ENCODE measurements around the gene HSPA1A.
A peak's percentile ranks its signal among the peaks of the same experiment; 100 is the strongest.
"Not testable (repeated sequence)": the region's sequence is repeated elsewhere in the genome, so short reads cannot be mapped to it uniquely, and the experiment has no call there.

The HSPA1A gene

GRCh38 chr6:31836474-31837368 lies 21.4 kb downstream of the HSPA1A start:
- peak; percentile 41 for DNase-seq

GRCh38 chr6:31837369-31838113 lies 22.2 kb downstream of the HSPA1A start:
- no peak for DNase-seq

DNA sequence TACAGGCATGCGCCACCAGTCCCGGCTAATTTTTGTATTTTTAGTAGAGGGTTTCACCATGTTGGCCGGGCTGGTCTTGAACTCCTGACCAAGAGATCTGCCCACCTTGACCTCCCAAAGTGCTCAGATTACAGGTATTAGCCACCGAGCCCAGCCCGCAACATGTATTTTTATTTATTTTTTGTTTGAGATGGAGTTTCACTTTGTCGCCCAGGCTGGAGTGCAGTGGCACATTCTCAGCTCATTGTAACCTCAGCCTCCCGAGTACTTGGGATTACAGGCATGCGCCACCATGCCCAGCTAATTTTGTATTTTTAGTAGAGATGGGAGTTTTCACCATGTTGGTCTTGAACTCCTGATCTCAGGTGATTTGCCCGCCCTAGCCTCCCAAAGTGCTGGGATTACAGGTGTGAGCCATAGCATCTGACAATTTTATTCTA lies 22.8 kb downstream of the HSPA1A start:
- DNase-seq: not testable (repeated sequence)

DNA sequence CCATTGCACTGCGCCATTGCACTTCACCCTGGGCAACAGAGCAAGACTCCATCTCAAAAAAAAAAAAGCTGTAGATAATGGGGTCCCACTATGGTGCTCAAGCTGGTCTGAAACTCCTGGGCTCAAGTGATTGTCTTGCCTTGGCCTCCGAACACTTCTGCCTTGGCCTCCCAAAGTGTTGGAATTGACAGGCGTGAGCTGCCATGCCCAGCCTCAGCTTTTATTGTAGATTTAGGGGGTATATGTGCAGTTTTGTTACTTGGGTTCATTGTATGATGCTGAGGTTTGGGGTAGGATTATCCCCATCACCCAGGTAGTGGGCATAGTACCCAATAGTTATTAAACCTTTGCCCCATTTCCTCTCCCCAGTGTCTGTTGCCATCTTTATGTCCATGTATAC lies 23.6 kb downstream of the HSPA1A start:
- no peak for DNase-seq

DNA sequence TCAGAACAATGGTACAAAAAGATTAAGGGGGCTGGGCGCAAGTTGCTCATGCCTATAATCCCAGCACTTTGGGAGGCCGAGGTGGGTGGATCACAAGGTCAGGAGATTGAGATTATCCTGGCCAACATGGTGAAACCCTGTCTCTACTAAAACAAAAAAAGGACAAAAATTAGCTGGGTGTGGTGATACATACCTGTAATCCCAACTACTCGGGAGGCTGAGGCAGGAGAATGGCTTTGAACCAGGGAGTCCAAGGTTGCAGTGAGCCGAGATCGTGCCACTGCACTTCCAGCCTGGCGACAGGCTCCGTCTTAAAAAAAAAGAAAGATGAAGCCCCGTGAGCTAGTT lies 24.4 kb downstream of the HSPA1A start:
- not testable (repeated sequence) for DNase-seq

GRCh38 chr6:31842053-31842452 lies 26.7 kb downstream of the HSPA1A start:
- DNase-seq: peak; percentile 70

GRCh38 chr6:31844507-31844906 lies 29.2 kb downstream of the HSPA1A start:
- no peak for DNase-seq

DNA sequence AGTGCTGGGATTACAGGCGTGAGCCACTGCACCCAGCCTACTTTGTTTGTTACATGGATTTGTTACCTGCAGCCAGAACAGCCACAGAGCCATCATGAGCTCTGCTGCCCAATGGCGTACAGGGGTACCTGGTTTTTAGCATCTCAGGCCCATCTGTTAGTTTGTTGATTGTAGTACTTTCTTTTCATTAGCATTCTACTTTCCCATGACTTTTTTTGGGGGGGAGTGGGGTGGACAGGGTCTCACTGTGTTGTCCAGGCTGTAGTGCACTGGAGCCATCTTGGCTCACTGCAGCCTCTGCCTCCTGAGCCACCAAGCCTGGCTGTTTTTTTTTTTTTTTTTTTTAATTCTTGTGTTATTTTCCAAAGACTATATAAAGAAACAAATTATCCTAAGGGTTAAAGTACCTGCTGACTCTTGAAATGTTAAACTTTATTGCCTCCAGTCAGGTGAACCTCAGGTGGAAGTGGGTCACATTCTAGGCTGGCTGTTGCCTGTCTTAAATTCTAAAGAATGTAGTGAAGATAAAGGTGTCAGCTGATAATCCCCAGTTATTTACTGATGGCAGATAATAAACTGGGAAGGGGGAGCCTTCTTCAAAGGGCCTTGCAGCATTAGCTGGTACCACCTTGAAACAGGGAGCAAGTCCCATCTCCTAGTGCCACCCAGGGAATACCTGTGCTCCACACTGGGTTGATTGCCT lies 32.1 kb downstream of the HSPA1A start:
- DNase-seq: no peak

- DNase-seq: no peak
These were observed 35.6 kb downstream of the HSPA1A start for GRCh38 chr6:31850765-31851484.

GRCh38 chr6:31851485-31851832 lies 36.1 kb downstream of the HSPA1A start:
- no peak for DNase-seq

DNA sequence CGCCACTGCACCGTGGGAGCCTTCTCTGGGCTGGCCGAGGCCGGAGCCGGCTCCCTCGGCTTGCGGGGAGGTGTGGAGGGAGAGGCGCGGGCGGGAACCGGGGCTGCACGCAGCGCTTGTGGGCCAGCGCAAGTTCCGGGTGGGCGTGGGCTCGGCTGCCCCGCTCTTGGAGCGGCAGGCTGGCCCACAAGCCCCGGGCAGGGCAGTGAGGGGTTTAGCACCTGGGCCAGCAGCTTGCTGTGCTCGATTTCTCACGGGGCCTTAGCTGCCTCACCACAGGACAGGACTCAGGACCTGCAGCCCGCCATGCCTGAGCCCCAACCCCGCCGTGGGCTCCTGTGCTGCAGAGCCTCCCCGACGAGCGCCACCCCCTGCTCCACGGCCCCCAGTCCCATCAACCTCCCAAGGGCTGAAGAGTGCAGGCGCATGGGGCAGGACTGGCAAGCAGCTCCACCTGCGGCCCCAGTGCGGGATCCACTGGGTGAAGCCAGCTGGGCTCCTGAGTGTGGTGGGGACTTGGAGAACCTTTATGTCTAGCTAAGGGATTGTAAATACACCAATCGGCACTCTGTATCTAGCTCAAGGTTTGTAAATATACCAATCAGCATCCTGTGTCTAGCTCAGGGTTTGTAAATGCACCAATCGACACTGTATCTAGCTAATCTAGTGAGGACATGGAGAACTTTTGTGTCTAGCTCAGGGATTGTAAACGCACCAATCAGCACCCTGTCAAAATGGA lies 36.8 kb downstream of the HSPA1A start:
- DNase-seq: not testable (repeated sequence)

- not testable (repeated sequence) for DNase-seq
These were observed 42.4 kb downstream of the HSPA1A start for GRCh38 chr6:31857774-31858173.

DNA sequence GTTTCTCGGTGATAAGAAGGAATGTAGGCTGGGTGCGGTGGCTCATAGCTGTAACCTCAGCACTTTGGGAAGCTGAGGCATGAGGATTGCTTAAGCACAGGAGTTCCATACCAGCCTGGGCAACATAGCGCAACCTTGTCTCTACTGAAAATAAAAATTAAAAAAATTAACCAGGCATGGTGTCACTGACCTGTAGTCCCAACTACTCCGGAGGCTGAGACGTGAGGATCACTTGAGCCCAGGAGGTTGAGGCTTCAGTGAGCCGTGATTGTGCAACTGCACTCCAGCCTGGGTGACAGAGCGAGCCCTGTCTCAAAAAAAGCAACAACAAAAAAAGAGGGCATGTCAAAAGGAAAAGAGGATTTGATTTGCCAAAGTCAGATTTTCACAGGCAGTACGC lies 43.4 kb downstream of the HSPA1A start:
- no peak for DNase-seq

DNA sequence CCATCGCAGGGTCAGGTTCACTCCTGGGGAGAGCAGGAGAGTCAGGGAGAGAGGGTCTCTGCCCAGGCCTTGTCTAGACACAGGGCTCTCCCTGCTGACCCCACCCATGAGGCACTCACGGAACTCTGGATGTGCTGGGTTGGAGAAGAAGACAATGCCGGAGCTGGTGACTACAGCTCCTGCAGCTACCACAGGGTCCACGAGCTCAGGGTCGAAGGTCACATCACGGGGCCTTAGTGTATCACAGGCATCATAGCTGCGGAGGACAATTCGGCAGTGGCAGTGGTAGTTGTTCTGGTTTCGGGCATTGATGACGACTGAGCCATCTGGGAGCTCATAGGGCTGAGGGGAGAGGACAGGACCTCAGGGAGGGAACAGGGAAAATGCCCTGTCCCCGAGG lies 44.6 kb downstream of the HSPA1A start:
- no peak for DNase-seq

DNA sequence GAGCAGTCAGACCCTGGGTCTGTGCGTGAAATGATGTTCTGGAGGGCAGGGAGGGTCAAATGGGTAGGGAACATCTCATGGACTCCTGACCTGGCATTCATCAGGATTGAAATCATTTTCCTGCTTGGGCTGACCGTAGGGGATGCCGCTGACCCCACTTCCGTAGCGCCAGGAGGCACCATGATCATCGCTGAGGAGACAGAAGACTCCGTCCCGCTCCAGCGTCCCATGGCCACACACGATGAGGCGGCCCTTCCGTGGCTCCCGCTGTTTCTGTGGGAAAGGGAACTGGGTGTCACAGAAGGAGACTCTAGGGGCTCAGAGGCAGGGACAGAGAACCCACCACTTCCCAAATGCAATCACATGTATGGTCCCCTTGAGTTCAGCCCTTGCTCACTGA lies 45.0 kb downstream of the HSPA1A start:
- no peak for DNase-seq

DNA sequence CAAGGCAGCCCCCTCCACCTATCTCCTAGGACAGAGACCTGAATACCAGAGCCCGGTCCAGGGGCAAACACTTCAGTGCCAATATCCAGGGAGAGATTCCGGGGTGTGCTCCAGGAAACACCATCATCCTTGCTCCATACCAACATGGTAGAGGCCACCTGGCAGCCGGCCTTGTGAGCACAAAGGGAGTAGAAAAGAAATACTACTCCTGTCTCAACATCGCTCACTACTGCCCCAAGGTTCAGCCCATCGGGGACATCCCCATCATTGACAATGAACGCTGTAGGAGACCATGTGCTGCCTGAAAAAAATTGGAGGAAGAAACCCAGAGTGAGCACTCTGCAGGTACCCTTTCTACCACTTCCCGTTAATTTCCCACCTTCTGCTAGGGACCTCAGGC lies 45.8 kb downstream of the HSPA1A start:
- no peak for DNase-seq

DNA sequence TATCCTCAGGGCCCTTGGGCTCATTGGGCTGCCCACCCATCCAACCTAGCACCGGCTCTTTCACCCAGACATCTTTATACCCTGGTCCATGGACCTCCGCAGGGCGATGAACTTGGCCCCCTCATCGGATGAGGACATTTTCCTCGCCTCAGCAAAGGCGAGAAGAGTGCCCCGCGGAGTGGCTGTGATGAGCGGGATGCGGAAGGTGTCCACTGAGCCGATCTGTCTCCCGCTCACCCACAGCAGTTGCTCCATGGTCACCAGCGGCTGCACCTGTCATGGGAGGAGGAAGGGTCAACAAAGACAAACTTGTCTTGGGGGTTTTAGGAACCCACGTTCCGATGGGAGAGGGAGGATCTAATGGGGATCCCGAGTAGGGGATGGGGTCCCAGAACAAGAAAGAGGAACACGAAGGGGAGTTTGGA lies 46.6 kb downstream of the HSPA1A start:
- no peak for DNase-seq

DNA sequence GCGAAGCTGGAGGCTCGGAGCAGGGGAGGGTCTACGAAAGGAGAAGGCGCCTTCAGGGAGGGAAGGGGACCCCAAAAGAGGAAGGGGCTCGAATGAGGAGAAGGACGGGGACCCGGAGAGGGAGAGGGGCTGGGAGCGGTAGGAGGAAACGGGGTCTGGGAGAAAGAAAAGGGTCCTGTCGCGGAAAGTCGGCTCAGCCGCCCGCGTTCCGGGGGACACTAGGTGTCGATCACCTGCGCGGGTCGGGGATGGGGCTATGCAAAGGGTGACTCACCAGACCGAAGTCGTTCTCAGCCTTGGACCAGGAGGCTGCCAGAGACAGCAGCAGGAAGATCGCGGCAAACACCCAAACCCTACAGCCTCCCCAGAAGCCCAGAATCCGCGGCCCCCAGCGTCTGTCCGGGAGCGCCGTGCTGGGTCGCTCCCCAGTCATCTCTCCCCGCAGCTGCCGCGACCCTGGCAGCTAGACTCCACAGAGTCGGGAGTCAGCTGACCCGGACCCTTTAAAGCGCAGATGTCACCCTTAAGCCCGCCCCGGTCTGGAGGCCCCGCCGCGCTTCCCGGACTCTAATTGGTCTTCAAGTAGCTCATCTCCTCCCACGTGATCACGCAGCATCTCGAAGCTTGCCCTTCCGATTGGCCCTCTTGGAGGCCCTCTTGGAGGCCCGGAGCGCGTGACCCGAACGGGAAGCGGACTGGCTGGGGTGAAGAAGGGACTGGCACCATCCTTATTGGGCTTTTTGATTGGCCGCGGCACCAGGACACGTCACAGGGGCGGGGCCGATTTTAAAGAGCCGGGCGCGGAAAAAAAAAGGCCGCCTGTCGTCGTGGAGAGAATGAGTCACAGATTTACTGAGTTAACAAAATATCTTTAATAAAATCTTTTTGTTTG lies 47.2 kb downstream of the HSPA1A start, which contains the start of gene NEU1:
Gene NEU1 (minus strand): TSS at position 478 of the 892 bp plus-strand sequence. CDS start 45 bp downstream, at position 433.
- DNase-seq: peak; percentile 100

DNA sequence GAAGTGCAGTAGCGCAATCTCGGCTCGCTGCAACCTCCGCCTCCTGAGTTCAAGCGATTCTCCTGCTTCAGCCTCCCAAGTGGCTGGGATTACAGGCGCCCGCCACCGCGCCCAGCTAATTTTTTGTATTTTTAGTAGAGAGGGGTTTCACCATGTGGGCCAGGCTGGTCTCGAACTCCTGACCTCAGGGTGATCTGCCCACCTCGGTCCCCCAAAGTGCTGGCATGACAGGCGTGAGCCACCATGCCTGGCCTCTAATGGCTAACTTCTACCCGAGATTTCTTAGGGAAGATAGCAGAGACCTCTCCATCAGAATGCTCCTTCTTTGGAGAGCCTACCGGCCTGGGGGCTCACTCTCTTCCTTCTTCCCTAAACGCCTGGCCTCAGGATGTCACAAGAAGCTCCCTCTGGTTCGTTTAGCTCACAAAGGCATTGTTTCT lies 48.8 kb downstream of the HSPA1A start:
- DNase-seq: not testable (repeated sequence)

DNA sequence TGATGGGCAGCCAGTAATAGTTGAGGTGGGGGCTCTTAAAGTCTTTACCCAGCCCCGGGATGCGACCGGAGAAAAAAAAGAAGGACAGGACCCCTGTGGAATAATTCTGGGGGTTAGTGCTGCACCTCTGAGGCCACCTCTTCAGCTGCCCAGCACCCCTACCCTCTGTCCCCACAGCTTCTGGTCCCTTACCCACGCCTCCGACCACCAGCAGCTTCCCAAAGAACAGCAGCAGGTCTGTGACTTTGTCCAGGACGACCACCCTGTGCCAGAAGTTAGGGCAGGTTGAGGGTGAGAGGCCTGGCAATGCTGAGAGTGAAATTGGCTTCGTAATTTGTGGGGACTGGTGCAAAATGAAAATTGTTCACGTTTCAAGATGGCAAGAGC lies 49.5 kb downstream of the HSPA1A start:
- DNase-seq: no peak

Data from RPMI8226 (cell line).